GM21423 (cell line): ENCODE measurements around the gene RREB1.
A peak's percentile ranks its signal among the peaks of the same experiment; 100 is the strongest.

Source experiments
- ATAC-seq: cut with Tn5 transposase; IDR thresholded peaks from one replicate; pipeline ENCODE4 v1.9.1; 2021; ENCODE audit warnings: mild to moderate bottlenecking, moderate library complexity; ENCODE audit not compliant: unreplicated experiment

Gene RREB1

DNA sequence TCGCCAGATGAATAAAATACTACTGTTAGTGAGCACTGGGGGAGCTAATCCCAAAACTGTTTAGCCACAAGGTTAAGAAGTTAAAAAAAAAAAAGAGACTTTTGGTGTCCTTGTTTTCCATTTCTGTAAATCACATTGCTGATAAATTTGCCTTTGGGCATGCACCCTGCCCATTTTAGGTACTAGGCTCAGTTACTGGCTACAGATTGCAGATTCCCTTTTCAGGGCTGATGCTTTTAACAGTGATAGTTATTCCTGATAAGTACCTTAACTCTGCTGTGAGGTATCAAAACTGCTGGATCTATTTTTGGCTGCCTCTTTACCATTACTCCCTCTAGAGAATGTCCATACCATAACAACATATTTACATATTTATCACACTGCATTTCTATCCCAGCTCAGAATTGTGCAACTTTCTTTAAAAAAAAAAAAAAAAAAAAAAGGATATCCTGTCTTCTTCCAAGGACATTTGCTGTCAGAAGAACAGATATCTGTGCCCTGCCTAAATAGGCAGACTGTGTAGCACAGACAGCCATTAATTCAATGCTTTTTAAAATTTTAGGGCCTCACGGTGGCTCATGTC lies 110.7 kb downstream of the RREB1 start:
- no peak for ATAC-seq

DNA sequence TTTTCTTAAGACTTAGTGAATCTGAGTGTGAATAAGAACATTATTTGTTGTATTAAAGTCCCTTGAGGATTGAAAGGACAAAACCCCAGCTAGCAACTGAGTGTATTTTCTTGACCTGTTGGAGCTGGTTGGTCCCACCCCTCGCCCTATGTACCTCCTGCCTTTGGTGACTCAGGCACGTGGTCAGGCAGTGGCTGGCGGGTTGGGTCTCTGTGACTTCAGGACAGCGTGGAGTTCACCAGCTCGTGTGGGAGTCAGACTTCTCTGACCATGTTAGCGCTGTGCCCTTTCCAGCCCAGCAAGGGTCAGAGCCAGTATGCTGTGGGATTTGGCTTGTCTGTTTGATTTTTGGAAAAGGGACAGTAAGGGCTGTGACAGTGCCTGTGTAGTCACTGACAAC lies 111.5 kb downstream of the RREB1 start:
- ATAC-seq, result no peak

DNA sequence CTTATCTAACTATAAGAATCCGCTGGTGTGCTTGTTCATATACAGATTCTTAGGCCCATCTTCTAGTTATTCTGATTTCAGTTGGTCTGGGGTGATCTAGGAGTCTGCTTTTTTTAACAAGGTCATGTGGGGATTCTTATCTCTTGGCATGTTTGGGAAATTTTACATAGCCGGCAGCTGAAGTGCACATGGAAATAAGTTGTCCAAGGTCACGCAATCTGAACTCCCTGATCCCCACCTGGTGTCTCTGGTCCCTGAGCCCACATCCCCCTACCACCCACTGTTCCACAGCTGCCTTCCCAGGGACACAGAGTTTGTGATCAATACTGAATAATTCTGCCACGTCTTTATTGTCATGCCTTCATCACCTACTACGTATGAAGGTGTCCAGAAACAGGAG lies 114.4 kb downstream of the RREB1 start:
- no peak for ATAC-seq

DNA sequence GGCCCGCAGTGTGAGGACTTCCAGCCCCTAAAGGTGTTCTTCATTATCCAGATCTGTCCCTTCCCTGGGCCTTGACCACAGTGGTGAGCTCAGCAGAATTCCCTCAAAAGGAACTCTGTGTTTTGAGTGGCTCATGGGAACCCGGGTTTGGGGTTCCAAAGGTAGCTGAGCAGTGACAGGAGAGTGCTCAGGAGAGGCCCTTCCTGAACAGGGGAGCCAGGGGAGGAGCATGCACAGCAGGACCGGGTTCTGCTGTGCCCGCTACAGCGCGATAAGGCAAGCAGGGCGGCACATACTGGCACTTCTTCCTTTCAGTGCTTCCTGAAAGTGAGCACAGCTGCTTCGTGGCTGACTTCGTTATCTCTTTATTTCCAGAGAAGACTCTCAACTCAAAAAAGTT lies 117.0 kb downstream of the RREB1 start:
- no peak for ATAC-seq

DNA sequence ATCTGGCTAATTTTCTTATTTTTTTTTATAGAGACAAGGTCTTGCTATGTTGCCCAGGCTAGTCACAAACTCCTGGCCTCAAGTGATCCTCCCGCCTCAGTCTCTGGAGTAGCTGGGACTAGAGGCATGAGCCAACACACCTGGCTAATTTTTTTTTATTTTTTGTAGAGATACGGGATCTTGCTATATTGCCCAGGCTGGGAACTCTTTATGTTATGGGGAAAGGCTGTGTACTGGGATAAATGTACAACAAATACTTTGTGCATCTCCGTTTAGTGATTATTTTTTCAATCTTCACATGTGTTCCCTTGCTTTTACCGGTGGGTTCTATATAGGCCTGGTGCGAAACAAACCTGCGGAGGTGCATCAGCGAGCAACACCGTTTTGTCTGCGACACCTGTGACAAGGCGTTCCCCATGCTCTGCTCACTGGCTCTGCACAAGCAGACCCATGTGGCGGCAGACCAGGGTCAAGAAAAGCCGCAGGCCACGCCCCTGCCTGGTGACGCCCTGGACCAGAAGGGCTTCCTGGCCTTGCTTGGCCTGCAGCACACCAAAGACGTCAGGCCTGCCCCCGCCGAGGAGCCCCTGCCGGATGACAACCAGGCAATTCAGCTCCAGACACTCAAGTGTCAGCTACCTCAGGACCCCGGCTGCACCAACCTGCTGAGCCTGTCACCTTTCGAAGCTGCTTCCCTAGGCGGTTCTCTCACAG lies 121.1 kb downstream of the RREB1 start:
- no peak for ATAC-seq

DNA sequence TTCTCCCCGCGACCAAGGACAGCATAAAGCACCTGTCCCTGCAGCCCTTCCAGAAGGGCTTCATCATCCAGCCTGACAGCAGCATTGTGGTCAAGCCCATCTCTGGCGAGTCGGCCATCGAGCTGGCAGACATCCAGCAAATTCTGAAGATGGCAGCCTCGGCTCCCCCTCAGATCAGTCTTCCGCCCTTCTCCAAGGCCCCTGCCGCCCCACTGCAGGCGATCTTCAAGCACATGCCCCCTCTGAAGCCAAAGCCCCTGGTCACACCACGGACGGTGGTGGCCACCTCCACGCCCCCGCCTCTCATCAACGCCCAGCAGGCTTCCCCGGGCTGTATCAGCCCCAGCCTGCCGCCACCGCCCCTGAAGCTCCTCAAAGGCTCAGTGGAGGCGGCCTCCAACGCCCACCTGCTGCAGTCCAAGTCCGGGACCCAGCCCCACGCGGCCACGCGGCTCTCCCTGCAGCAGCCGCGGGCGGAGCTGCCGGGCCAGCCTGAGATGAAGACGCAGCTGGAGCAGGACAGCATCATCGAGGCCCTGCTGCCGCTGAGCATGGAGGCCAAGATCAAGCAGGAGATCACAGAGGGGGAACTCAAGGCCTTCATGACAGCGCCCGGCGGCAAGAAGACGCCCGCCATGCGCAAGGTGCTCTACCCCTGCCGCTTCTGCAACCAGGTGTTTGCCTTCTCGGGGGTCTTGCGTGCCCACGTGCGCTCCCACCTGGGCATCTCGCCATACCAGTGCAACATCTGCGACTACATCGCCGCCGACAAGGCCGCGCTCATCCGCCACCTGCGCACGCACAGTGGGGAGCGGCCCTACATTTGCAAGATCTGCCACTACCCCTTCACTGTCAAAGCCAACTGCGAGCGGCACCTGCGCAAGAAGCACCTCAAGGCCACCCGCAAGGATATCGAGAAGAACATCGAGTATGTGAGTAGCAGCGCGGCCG lies 121.9 kb downstream of the RREB1 start:
- no peak for ATAC-seq

DNA sequence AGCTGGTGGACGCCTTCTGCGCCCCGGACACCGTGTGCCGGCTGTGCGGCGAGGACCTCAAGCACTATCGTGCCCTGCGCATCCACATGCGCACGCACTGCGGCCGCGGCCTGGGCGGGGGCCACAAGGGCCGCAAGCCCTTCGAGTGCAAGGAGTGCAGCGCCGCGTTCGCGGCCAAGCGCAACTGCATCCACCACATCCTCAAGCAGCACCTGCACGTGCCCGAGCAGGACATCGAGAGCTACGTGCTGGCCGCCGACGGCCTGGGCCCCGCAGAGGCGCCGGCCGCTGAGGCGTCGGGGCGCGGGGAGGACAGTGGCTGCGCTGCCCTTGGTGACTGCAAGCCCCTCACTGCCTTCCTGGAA lies 122.5 kb downstream of the RREB1 start:
- ATAC-seq, result no peak

DNA sequence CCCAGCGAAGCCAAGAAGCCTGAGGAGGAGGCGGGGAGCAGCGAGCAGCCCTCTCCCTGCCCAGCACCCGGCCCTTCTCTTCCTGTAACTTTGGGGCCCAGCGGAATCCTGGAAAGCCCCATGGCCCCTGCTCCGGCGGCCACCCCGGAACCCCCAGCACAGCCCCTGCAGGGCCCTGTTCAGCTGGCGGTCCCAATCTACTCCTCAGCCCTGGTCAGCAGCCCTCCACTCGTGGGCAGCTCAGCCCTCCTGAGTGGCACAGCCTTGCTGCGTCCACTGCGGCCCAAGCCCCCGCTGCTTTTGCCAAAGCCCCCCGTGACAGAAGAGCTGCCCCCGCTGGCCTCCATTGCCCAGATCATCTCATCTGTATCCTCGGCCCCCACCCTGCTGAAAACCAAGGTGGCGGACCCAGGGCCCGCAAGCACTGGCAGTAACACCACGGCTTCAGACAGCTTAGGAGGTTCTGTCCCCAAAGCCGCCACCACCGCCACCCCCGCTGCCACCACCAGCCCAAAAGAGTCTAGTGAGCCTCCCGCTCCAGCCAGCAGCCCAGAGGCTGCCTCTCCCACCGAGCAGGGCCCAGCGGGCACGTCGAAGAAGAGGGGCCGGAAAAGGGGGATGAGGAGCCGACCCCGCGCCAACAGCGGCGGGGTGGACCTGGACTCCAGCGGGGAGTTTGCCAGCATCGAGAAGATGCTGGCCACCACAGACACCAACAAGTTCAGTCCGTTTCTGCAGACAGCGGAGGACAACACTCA lies 123.4 kb downstream of the RREB1 start:
- no peak for ATAC-seq

DNA sequence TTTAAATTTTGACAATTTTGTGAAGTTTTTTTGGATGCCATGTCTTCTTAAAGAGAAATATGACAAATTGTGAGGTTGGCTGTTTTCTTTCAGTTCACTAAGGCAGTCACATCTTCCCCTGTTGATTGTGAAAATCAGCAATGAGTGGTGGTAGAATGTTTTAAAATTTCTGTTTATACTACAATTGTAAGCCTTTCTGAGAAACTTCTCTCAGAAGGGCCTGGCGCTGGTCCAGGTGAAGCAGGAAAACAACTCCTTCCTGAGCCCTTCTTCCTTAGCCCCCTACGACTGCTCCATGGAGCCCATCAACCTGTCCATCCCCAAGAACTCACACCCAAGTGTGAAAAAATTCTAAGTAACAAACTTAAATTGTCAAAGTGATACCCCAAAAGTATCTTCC lies 124.6 kb downstream of the RREB1 start:
- no peak for ATAC-seq

DNA sequence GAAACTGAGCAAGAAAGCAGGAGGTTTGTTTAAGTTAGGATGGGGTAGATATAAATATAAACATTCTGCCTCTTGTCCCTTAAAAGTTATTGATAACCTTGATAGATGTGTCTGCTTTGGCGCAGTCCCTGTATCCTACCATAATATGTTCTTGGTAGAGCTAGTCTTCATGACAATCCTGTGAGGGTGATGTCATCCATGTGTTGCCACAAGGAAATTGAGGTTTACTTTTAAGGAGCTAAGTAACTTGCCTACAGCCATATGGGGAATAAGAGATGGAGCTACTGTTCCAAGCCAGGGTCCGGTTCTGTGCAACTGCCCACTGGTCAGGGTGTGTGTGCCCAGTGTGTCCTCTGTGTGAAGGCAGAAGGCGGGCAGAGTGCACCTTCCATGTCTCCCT lies 126.8 kb downstream of the RREB1 start:
- no peak for ATAC-seq

DNA sequence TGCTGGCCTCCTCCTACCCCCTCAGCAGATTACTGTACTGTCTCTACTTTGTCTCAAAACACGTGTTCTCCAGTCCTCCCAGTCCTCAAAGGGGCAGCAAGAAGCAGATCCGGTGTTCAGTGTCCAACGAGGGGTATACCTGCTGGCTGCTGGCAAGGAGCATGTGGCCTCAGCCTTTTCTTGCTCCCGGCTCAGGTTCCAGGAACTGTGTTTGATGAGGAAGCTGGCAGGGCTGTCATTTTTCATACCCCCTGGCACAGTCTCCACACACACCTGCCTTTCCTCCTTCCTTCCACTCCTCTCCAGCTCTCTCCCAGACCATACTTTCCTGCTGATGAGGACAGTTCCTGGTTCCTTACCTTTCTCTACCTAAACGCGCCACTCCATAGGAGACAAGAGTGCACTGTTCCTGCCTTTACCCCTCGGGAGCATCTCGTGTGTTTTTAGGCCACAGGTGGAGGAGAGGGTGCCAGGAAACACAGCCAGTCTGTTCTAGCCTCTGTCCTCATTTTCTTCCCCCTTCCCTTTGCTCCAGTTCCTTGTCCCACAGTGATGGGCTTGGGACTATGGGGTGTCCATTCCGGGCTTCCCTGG lies 128.0 kb downstream of the RREB1 start:
- no peak for ATAC-seq

DNA sequence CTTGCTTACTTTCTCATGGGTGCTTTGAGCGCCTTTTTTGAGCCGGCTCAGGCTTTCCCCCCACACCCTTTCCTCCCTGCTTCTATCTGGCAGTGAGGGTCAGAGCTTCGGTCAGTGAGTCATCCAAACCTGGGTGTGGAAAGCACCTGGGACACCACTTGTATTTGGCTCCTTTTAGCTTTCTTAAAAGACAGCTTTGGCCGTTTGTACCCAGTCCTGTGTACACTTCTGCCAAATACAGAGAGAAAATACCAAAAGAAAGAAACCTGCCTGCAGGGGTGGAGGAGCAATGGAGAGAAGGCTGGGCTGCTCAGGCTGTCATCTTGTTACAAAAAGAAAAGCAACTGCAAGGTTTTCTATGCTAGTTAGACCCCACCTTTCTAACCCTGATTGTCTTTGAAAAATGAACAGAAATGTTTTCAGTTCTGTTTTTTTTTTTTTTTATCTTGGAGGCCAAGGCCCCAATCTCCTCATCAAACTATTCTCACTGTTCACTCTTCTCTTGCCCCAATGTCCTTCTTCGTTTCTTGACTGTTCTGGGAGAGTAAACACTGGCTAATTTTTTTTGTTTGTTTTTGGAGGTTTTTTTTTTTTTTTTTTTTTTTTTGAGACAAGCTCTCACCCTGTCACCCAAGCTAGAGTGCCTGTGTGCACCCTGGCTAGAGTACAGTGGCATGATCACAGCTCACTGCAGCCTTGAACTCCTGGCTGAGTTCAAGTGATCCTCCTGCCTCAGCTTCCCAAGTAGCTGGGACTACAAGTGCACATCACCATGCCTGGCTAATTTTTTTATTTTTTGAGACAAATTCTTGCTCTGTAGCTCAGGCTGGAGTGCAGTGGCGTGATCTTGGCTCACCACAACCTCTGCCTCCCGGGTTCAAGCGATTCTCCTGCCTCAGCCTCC lies 128.8 kb downstream of the RREB1 start:
- peak; percentile 44 for ATAC-seq

DNA sequence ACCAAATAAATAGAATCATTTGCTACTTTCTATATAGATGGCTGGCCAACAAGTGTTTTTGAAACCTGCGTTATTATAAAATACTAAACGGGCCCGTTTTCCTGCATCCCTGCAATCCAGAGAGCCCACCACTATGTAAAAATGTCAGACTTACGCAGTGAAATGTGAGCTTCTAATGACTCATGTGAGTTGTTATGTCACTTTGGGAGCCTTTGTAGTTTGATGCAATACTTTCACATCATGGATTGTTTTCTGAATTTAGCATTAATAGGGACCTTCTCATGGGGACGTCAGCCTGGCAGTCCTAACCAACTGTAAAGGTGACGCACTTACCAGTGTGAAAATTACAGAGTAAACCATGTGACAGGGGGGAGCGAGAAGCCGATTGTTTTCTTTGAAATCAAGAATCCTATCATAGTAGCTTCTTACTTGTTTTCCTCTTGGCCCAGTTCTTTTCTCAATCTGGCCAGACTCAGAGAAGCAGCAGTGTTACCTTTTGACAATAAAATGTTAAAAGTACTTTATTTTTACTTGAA lies 130.0 kb downstream of the RREB1 start:
- no peak for ATAC-seq

DNA sequence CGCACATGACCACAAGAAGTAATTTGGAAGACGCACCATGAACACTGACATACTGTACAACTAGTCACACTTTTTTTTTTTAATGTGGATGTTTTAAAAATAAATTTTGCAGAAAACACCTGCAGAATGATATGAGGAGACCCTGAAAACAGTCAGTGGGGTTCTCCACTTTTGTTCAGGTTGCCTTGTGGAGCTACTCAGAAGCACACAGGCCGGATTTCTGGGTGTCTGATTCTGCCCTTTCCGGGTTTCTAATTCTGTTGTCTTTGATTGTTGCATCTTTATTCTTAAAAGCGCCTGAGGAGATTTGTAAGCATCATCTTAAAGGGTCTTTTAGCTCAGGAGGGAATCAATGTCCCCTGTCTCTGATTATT lies 130.8 kb downstream of the RREB1 start:
- ATAC-seq, result no peak

DNA sequence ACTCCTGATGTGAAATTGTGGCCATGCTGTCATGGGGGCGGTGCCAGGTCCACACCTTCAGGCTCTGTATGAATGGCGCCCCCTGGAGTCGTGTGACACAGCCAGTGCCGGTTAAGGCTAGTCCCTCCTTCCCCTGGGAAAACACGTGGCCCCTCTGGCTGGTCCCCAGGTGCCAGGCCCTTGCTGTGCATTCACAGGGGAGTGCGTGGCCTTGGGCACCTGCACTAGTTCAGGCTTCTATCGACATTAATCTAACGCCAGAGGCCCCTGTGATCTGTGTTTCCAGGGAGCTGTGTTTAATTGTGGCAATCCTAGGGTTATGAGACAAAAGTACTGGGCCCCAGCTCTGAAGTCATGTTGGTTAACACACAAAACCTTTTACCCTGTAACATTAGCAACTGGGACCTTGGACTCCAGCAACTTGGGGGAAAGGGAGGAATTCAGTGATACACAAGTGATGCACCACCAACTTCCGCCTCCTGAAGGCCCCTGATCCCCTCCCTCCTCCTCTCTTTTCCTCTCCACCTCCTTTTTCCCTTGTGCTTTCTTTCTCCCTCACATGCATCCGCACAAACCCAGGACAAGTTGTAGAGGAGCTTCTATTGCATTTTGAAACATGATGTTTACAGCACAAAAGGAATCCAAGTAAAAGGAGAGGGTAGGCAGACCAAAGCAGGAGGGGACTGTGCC lies 131.3 kb downstream of the RREB1 start:
- ATAC-seq, result peak; percentile 44

DNA sequence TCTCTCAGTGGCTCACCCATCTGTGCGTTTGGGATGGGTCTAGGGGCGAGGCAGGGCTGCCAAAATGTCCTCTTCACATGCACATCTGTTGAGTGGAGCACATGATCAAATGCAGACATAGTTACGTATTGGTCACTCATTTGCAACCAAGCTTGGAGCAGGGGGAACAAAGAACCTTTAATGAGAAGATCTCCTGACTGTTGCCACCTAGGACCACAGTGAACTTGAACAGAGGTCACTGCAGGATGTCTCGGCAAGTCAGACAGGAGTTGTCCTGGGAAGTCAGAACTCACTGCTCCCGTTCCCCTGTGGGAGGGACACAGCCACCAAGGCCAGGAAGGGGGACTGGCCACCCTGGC lies 131.8 kb downstream of the RREB1 start:
- ATAC-seq, result no peak

DNA sequence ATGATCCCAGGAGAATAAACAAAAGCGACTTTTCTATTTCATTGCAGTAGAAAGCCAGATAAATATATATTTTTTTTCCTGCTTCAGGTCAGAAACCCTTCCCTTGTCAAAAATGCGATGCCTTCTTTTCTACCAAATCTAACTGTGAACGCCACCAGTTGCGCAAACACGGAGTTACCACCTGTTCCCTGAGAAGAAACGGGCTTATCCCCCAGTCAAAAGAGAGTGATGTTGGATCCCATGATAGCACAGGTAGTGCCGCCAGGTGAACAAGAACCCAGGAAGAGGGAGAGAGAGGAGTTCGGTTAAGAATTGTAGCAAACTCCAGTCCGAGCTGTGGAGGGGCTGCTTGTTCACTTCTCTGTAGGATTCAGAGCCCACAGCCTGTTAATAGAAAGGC lies 132.6 kb downstream of the RREB1 start:
- ATAC-seq, result no peak

DNA sequence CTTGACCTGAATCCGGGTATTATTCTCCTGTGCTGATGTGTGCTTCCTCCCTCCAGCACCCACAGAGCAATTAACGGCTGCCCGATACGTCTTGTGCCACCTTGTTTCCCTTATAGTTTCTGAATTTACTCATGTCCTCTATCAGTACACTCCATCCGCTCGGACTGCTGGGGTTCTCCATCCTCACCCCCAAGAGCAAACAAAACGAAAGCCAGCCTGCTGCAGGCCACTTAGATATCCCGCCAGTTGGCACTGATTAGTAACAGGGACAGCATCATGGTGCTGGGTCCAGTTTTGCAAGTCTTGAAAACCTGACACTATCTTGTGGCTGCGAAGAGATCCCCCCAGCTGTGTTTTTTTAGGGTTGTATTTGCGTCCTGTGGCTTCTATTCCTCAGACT lies 133.4 kb downstream of the RREB1 start:
- no peak for ATAC-seq
